B cell (primary cell): ENCODE measurements around the gene GALM. TPM values are rescaled to one million over a fixed set of nuclear protein-coding genes. Genes with fewer than 3 reads are reported as not detected.

Experiments
- ATAC-seq: fragments of 200-7000 bp; cut with Tn5 transposase; one replicate; pipeline ENCODE4 v1.10.0; 2021; ENCODE audit warnings: low read depth, mild to moderate bottlenecking, moderate number of reproducible peaks, moderate library complexity
- CTCF ChIA-PET: fragments of 350-600 bp; sonication (Branson Sonifier 250); formaldehyde crosslinking; loops from one replicate; lab custom pipeline; 2021; ENCODE audit warnings: antibody characterized with exemption, inconsistent platforms; lab: Charles Lee
- POLR2A ChIA-PET: fragments of 350-600 bp; sonication (Branson Sonifier 250); formaldehyde crosslinking; loops from one replicate; lab custom pipeline; 2021; ENCODE audit warnings: antibody characterized with exemption; lab: Charles Lee
- DNase-seq: peaks from one replicate; pipeline ENCODE4 v3.0.0; 2013
- H2AFZ ChIP-seq: 2 replicates; pipeline ENCODE4 v1.6.1; 2012; ENCODE audit warnings: mild to moderate bottlenecking, low read depth, low read length; ENCODE audit not compliant: insufficient read depth, poor library complexity, severe bottlenecking
- H3K27ac ChIP-seq, 2 donors: 1 replicate in 1 of 2; 2 replicates in 1 of 2; pipeline ENCODE4 v1.5.1; 2012 to 2013; ENCODE audit warnings: low read length in 2 of 2, mild to moderate bottlenecking in 2 of 2, moderate library complexity in 1 of 2
- H3K27me3 ChIP-seq, 4 experiments: fragments of 200-600 bp in 1 of 4; sonication (generic) in 1 of 4; replicated peaks in 1 of 4; 1 replicate in 2 of 4; 2 replicates in 2 of 4; pipeline versions ENCODE4 v1.6.1 to v1.7.0; 2013 to 2016; ENCODE audit warnings: low read length in 3 of 4, mild to moderate bottlenecking in 2 of 4, mixed read lengths in 1 of 4, moderate library complexity in 1 of 4; ENCODE audit not compliant: insufficient read depth in 4 of 4, control insufficient read depth in 3 of 4; ENCODE audit errors: control extremely low read depth in 1 of 4
- H3K36me3 ChIP-seq, 2 experiments: replicated peaks in 1 of 2; 1 replicate in 1 of 2; 2 replicates in 1 of 2; pipeline versions ENCODE4 v1.6.1 to v1.7.1; 2013; ENCODE audit warnings: low read length in 1 of 2; ENCODE audit not compliant: insufficient read depth in 2 of 2, control insufficient read depth in 1 of 2; ENCODE audit errors: control extremely low read depth in 1 of 2, extremely low read depth in 1 of 2
- H3K4me1 ChIP-seq, 2 donors: fragments of 200-600 bp in 1 of 2; sonication (generic) in 1 of 2; 1 replicate in 1 of 2; 2 replicates in 1 of 2; pipeline versions ENCODE4 v1.5.1 to v1.6.1; 2013 to 2017; ENCODE audit warnings: low read length in 2 of 2; ENCODE audit not compliant: control insufficient read depth in 2 of 2, insufficient read depth in 2 of 2
- H3K4me2 ChIP-seq: replicated peaks from 2 replicates; pipeline ENCODE3; 2012; ENCODE audit warnings: mild to moderate bottlenecking, low read depth, low read length; ENCODE audit not compliant: poor library complexity, severe bottlenecking
- H3K4me3 ChIP-seq, 5 experiments: fragments of 200-600 bp in 1 of 5; sonication (generic) in 1 of 5; 1 replicate in 3 of 5; 2 replicates in 2 of 5; pipeline versions ENCODE4 v1.5.1 to v1.7.0; 2011 to 2016; ENCODE audit warnings: low read length in 4 of 5, mild to moderate bottlenecking in 4 of 5, low read depth in 2 of 5, control low read depth in 1 of 5, moderate library complexity in 1 of 5; ENCODE audit not compliant: insufficient read depth in 1 of 5; ENCODE audit errors: control extremely low read depth in 1 of 5, extremely low read depth in 1 of 5
- H3K79me2 ChIP-seq: fragments of 200-600 bp; sonication (generic); one replicate; pipeline ENCODE4 v1.6.0; 2016; ENCODE audit warnings: low read length; ENCODE audit not compliant: control insufficient read depth, insufficient read depth
- H3K9ac ChIP-seq: fragments of 200-600 bp; sonication (generic); 2 replicates; pipeline ENCODE4 v1.6.1; 2017; ENCODE audit warnings: mild to moderate bottlenecking, low read length, moderate library complexity
- H3K9me3 ChIP-seq, 3 donors: one replicate each; pipeline versions ENCODE4 v1.6.1 to v1.7.1; 2013; ENCODE audit warnings: low read length in 2 of 3; ENCODE audit not compliant: control insufficient read depth in 2 of 3, insufficient read depth in 1 of 3; ENCODE audit errors: control extremely low read depth in 1 of 3
- H4K20me1 ChIP-seq: 2 replicates; pipeline ENCODE4 v1.6.0; 2012; ENCODE audit warnings: mild to moderate bottlenecking, low read length; ENCODE audit not compliant: insufficient read depth, control insufficient read depth, poor library complexity, severe bottlenecking
- H3K27ac Mint-ChIP-seq: one replicate; pipeline ENCODE4 v1.8.0; 2021; ENCODE audit warnings: mixed read lengths
- H3K27me3 Mint-ChIP-seq: one replicate; pipeline ENCODE4 v1.8.0; 2021; ENCODE audit warnings: mixed read lengths
- H3K4me1 Mint-ChIP-seq: one replicate; pipeline ENCODE4 v1.8.0; 2021; ENCODE audit warnings: mixed read lengths
- H3K4me3 Mint-ChIP-seq: one replicate; pipeline ENCODE4 v1.8.0; 2021; ENCODE audit warnings: mixed read lengths
- H3K9me3 Mint-ChIP-seq: one replicate; pipeline ENCODE4 v1.8.0; 2022; ENCODE audit warnings: mixed read lengths; ENCODE audit not compliant: insufficient read depth
- CTCF ChIP-seq: fragments of 200-600 bp; IDR thresholded peaks from one replicate; pipeline ENCODE4 v1.8.0; 2022; ENCODE audit warnings: antibody characterized with exemption, mild to moderate bottlenecking
- EZH2 ChIP-seq: IDR thresholded peaks from 2 replicates; pipeline ENCODE4 v1.6.1; 2012; ENCODE audit warnings: borderline replicate concordance, low read depth, mild to moderate bottlenecking, moderate library complexity, low read length; ENCODE audit not compliant: insufficient read depth, poor library complexity, severe bottlenecking
- WGBS: methylation state at CpG from one replicate; pipeline ENCODE4 v1.1.5; 2013; ENCODE audit warnings: missing lambda C conversion rate; ENCODE audit not compliant: insufficient coverage; 5-methylcytosine and 5-hydroxymethylcytosine counted together
- intact Hi-C: fragments of 100-400 bp; cut with micrococcal nuclease; formaldehyde crosslinking; loops from one replicate; pipeline ENCODE4 v1.10.0; 2022
- polyA plus RNA-seq: library from polyadenylated mRNA; depleted of rRNA; stranded (reverse); fragments of >200 nt; gene quantifications from 2 replicates; pipeline ENCODE4 v1.2.3, GENCODE V29; 2012
- total RNA-seq, 2 donors: library from RNA; stranded (reverse); fragments of 120-200 nt in 1 of 2; gene quantifications; 1 replicate in 1 of 2; 2 replicates in 1 of 2; pipeline versions ENCODE4 v1.2.3 to v1.2.4, GENCODE V29; 2013 to 2022

GALM gene
- total and polyA plus RNA-seq, 2 donors (not counting 1 experiment from before 2014, with no cell fraction given): 5.1 to 9.7 TPM

- no peak overlapping the region for H3K27ac ChIP-seq
- no peak overlapping the region for H3K4me2 ChIP-seq
- H3K36me3 ChIP-seq: no peaks in the 10 kb centered on the region
- peaks cover 8 to 16% of the 10 kb centered on the region in 2 donors for H3K4me1 ChIP-seq
- ATAC-seq (no peak), DNase-seq (no peak)
- no peaks in the 10 kb centered on the region for H3K27me3 ChIP-seq
- 96% methylated on average over 4 of the region's 7 CpGs for WGBS
- ChIA-PET CTCF (no interaction called here), POLR2A (no interaction called here)
- peaks cover 2% of the 10 kb centered on the region for H3K9me3 Mint-ChIP-seq
- peaks cover 0 to 6% (median 0%) of the 10 kb centered on the region in 3 donors for H3K9me3 ChIP-seq
- H3K27ac Mint-ChIP-seq: no peak overlapping the region
- intact Hi-C loops: no loop called here
- no peak overlapping the region for H3K4me3 Mint-ChIP-seq
- peaks cover 13% of the 10 kb centered on the region for H3K27me3 Mint-ChIP-seq
- TF ChIP-seq CTCF (no peak), EZH2 (no peak)
- H3K79me2 ChIP-seq: no peaks in the 10 kb centered on the region
- H3K4me1 Mint-ChIP-seq: peaks cover 14% of the 10 kb centered on the region
- H3K4me3 ChIP-seq: no peak overlapping the region
- H3K9ac ChIP-seq: no peak overlapping the region
- H2AFZ ChIP-seq: no peak overlapping the region
- no peaks in the 10 kb centered on the region for H4K20me1 ChIP-seq
Observed at GRCh38 chr2:38648107-38648761, 17.7 kb upstream of the GALM start.

GRCh38 chr2:38649176-38649728 lies 16.7 kb upstream of the GALM start:
- H4K20me1 ChIP-seq: no peaks in the 10 kb centered on the region
- no peak for TF ChIP-seq CTCF
- H3K4me1 ChIP-seq: peaks cover 8 to 16% of the 10 kb centered on the region in 2 donors
- 99% methylated on average over 8 of the region's 12 CpGs for WGBS
- H3K4me3 ChIP-seq: no peak overlapping the region
- Mint-ChIP-seq H3K27ac (no peak overlapping the region), H3K4me3 (no peak overlapping the region), H3K9me3 (no peaks in the 10 kb centered on the region), H3K27me3 (peaks cover 13% of the 10 kb centered on the region), H3K4me1 (peaks cover 15% of the 10 kb centered on the region)
- POLR2A ChIA-PET: no interaction called here
- H3K27me3 ChIP-seq: no peaks in the 10 kb centered on the region
- no peak overlapping the region for H3K9ac ChIP-seq
- H3K27ac ChIP-seq: no peak overlapping the region
- intact Hi-C loops: no loop called here
- H3K9me3 ChIP-seq: peaks cover 0 to 4% (median 0%) of the 10 kb centered on the region in 3 donors
- ATAC-seq (no peak), DNase-seq (no peak)
- no peaks in the 10 kb centered on the region for H3K36me3 ChIP-seq
- CTCF ChIA-PET: no interaction called here
- no peak overlapping the region for H3K4me2 ChIP-seq
- H3K79me2 ChIP-seq: no peaks in the 10 kb centered on the region
- H2AFZ ChIP-seq: no peak overlapping the region
